Activated T-helper 1 cell treated with anti-CD3 and anti-CD28 coated beads, Interleukin-2, amount 50 U/mL, for 16 hours (primary cell): Measurements from ENCODE around the gene MAP4K3.
"Not testable (repeated sequence)": the region's sequence is repeated elsewhere in the genome, so short reads cannot be mapped to it uniquely, and the experiment has no call there.

Experiments used
- DNase-seq, 2 donors: peaks; one replicate each; pipeline ENCODE4 v3.0.0-alpha.2; 2020; ENCODE audit warnings: low read depth in 1 of 2, low spot score in 1 of 2

MAP4K3 gene

DNA sequence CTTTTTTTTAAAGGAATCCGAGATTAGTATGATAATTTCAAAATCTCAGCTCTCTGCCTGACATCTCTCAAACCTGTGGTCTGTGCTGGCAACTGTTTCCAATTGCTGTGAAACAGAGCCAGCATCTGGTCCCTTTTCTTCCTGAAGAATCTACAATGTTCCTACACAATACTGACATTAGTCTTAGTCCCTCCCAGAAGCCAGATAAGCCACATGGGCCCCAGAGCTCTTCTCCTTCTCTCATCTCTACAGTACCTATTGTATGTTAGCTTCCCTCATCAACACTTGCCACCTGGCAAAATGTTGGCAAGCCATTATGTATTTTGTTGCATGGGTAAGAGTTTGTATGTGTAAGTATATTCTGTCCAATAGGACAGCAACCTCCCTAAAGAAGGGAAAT is 130.5 kb downstream of the MAP4K3 start:
- DNase-seq = no peak

DNA sequence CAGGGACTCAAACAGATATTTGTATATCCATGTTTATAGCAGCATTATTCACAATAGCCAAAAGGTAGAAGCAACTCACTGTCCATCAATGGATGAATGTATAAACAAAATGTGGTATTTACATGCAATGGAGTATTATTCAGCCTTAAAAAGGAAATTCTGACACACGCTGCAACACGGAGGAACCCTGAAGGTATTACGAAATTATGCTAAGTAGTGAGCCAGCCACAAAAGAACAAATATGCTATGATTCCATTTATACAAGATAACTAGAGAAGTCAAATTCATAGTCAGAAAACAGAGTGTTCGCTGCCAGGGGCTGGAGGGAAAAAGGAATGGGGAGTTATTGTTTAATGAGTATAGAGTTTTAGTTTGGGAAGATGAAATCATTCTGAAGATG is 132.4 kb downstream of the MAP4K3 start:
- no peak for DNase-seq

DNA sequence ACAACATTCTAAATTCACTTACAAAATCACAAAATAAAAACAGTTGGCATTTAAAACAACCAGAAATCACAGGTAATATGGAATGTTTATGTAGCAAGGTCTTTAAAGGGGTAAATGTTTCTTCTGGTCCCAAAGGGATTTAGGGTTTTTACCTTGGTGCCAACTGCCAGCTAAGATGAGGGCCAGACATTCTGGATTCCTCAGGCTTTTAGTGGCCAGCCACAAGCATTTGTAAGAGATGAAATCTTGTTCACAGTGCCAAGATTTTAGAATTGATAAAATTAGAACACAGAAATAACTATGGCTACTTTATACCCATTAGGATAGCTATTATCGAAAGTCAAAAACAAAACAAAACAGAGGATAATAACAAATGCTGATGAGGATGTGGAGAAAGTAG is 132.9 kb downstream of the MAP4K3 start:
- no peak for DNase-seq

DNA sequence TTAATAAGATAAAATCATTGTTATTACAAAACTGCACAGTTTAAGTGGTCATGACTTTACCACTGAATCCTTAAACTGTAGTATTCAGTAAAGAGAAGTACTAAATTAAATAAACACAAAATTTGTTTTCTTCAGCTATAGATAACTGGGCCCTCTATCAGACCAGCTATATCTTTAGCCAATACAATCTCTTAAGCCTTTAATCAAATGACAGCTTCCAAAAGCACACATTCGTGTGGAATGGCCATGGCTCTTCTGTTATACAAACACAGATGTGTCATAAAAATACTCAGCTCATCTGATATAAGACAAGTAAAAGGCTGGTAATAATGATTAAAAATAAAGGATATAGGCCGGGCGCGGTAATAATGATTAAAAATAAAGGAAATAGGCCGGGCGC is 135.7 kb downstream of the MAP4K3 start:
- no peak for DNase-seq

DNA sequence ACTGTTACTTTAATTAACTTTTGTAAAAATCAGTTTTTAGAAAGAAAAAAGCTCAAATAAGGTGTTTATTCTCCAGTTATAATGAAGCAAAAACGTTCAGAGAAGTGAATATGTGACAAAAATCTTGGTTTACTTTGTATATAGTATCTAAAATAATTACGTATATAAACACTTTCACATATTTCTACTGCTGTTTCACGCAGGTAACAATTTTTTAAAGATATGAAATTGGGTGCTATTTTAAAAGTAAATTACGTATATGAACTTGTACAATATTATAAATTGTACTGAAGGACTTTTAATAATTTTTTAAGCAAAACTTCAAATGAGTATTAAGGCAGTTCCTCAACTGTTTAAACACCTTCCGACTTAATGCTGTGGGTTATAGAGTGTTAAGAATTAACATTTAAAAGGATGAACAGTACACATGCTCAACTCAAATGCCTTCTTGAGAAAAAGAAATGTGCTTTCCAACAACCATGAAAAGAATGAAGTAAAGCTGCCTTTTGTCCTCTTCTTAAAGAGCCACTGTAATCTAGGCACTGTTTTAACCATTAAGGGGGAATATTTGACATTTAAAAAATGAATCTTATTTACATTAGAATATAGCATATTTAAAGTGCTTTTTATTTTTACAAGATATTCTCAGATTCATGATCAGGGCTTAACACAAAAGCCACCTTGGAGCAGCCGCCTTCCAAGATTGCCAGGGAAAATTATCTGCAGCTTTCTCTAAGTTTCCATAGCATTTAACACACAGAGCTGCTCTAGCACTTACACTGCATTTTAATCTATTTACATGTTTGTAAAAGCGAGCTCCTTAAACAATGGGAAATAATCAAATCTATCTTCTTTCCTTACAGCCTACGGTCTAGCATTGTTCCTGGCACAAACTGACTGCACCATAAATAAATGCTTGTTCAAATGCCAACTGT is 136.8 kb downstream of the MAP4K3 start:
- DNase-seq = no peak

DNA sequence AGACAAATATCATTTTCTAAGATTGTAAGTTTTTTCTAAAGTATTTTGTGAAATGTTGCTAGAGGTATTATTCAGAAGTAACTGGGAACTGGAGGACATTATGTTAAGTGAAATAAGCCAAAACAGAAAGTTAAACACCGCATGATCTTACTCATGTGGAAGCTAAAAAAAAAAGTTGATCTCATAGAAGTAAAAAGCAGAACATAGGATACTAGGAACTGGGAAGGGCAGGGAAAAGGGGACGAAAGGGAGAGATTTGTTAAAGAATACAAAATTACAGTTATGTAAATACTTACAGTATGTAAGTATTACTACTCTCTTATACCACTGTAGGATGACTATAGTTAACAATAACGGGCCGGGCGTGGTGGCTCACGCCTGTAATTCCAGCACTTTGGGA is 146.7 kb downstream of the MAP4K3 start:
- DNase-seq = no peak

DNA sequence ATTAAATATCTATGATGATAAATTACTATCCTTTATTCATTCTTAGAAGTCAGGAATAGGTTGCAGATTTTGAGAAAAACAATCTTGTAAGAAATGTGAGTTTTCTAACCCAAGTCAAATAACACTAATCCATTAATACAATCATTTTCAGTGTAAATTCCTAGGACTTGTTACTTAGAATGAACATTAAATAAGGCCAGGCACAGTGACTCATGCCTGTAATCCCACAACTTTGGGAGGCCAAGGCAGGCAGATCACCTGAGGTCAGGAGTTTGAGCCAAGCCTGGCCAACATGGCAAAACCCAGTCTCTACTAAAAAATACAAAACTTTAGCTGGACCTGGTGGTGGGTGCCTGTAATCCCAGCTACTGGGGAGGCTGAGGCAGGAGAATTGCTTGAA is 147.5 kb downstream of the MAP4K3 start:
- DNase-seq = no peak

DNA sequence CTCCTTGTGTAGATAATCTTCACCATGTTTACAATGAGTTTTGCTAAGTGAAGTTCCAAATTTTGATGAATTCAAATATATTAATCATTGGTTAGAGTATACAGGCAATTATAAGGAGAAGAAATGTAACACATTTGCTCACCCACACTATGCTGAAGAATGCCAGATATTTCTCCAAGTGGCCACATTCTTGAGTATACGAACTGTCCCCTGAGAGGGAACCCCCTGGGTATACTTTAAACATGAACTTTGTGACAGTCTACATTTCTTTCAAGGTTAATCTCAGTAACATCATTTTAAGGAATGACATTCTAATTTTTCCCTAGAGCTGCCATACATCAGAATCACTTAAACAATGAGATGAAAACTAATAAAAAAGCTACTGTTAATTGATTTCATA is 153.5 kb downstream of the MAP4K3 start:
- no peak for DNase-seq

DNA sequence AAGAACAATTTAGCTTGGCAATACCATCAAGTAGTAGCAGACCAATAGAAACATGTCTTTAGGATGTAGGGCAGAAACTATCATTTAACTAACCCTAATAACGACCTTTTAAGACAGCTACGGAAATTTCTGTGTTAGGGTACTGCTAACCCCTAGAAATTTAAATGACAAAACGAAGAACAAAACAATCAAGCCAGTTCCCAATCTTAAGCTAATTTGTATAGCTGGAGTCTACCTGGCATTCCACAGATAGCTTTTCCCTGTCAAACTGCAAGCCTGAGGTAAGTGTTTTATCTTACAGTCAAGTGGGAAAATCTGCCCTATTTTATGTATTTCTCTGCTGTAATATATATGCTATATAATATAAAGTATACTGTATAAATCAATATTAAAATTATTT is 155.7 kb downstream of the MAP4K3 start:
- no peak for DNase-seq

DNA sequence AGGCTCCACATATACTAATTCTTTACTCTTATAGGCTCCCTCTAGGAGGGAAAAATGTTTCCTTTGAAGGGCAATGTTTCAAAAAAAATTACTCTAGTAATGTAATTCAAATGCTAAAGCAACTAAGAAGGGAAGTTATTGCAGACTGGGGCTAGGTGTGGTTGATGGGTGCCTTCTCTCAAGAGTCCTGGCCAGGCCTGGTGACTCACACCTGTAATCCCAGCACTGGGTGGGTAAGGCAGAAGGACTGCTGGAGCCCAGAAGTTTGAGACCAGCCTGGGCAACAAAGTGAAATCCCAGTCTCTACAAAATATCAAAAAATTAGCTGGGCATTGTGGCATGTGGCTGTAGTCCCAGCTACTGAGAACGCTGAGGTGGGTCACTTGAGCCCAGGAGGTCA is 162.1 kb downstream of the MAP4K3 start:
- no peak for DNase-seq

DNA sequence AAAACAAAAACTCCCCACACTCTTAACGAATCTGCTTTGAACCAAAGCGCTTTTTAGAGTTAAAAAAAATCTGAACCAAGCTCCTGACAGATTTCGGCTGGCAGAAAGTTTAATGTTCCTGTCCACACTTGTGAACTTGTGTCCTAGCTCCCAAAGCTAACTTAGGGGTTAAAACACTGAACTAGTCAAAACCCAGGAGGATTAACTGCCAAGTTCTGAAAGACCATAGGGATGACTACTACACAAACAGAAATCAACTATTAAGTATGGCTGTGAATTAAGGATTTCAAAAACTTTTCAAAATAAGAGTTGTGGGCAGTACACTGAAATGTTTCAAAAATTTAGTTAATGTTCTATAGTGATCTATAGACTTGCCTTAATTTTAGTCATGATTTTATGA is 167.1 kb downstream of the MAP4K3 start:
- DNase-seq = no peak

DNA sequence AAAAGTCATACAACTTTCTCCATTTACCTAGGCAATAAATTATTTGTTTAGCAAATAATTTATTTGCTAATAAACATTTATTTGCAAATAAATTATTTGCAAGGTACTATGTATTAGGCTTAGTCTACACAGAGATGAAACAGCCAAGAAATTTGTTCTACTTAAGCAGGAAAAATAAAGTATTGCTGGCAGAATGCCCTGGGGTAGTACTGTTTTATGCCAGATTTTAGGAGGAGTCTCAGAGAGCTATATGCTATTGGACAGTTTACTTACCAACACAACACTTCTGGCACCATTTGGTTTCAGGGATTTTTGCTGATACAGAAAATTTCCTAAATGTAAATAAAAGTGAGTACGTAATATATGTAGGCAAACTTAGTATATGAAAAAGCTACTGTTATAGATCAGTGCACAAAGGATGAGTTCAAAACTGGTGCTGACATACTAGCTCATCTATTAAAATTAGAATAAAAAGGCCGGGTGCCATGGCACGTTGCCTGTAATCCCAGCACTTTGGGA is 170.1 kb downstream of the MAP4K3 start:
- no peak for DNase-seq

DNA sequence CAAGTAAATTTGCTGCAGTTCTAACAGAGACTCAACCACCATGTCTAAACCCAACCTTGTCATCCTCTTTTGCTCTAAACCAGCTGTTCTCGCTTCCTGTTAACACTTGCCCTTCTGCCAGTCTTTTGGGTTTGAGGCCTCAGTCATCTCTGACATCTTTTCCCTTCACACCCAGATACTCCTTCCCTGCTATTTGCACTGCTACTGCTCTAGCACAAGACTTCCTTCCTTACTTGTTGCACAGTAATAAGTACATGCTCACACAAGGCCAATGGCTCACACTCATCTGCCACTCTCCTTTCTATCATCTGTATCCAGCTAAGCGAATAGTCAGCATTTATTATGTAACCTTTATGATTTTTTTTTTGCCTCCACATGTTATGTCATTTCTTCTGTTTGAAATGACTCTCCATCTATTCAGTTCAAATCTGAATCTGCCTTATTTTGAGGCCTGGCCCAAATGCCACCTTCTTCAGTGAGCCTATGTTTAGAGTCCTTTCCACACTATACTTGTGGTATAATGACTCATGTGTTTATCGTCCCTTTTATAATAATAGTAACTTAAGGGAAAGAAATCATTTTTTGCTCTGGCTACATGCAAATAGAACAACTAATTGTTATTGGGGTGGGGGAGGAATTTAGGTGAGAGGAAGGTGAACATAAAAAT is 170.8 kb downstream of the MAP4K3 start:
- DNase-seq = no peak

DNA sequence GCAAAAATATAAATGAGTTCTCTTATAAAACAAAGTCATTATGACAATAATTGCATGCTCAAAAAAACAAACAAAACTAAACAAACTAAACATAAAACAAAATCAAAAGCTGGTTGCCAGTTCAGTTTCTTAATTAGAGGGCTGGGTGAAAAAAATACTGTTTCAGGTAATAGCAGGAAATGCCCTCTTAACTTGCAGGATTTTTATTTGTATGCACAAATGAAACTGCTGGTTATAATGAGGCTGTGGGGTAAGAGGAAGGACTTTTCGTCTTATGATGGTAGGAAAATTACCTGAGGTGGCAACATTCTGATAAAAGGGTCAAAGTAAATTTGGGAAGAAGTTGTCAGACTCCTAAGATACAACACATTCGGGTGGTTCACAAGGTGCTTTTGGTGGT is 171.8 kb downstream of the MAP4K3 start:
- DNase-seq = no peak

DNA sequence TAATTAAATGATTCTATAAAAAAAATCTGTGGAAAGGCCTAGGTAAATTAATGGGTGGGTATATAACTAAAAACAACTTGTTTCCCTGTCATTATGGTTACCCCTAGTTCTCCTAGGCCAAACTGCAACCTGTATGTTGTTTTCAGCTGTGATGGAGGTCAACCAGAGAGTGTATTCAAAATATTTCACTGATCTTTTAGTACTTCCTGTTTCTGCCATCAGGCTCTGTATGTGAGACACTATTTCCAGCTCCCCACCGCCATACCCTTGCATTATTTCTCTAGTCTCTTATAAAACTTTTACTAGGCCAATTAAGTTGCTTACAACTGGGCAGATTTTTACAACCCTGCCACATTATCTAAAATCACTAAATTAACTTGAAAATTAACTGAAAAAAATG is 172.4 kb downstream of the MAP4K3 start:
- no peak for DNase-seq

DNA sequence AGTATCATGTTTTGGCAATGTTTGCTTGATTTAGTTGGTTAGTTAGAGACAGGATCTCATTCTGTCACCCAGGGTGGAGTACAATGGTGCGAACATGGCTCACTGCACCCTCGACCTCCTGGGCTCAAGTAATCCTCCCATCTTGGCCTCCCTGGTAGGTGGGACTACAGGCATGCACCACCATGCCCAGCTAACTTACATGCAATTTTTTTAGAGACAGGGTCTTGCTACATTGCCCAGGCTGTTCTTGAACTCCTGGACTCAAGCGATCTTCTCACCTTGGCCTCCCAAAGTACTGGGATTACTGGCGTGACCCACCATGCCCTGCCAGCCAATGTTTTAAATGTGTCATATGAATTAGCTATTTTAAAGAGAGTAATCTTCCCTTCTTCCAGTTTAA is 177.0 kb downstream of the MAP4K3 start:
- no peak for DNase-seq

DNA sequence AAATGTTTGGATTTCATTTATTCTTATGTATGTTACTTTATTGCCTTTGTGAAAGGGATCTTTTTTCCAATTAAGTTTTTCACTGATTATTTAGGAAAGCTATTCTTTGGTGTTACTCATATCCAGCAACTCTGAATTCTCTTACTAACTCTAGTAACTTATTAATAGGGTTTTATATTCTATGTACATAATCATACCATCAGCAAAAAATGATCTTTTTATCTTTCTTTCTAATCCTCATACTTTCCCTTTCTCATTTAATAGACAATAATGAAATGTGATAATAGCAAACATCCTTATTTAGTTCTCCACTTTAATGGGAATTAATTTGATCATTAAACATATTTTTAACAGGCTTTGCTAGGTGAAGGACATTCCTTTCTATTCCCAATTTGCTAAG is 181.0 kb downstream of the MAP4K3 start:
- no peak for DNase-seq

DNA sequence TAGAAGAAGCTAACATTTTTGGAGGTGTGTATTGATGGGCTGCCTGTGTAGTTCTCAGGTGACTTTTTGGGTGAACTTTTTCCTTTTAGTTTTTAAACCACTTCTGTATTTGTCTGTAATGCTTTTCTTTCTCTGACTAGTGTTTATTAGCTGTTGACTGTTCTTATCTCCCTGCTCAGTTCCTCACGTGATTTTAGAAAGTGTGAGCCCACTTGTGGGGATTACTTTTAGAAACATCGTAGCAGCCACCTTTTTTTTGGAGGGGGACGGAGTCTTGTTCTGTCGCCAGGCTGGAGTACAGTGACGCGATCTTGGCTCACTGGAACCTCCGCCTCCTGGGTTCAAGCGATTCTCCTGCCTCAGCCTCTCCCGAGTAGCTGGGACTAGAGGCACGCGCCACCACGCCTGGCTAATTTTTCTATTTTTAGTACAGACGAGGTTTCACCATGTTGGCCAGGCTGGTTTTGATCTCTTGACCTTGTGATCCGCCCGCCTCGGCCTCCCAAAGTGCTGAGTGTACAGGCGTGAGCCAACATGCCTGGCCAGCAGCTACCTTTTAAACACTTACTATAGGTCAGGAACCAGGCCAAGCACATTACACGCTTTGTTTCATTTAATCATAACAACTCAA is 184.1 kb downstream of the MAP4K3 start:
- no peak for DNase-seq

DNA sequence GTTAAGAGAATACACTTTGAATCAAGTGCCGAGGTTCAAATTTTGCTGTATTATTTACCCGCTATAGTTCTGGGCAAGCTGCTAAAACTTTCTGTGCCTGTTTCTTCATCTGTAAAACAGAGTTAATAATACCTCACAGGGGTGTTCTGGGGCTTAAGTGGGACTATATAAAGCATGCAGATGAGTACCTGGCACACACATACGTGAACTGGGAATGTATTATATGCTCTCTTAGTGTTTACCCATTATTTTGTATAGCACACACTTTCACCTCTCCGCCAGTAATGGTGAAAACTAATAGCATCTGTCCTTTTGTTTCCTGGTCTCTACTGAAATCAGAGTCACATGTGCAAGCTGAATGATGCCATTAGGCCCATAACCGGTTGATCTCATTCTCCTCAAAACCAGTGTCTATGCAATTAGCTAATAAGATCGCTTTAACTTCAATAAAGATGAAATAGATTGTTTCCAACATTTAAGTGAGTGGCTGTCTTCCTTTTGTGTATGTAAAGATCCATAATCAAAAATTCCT is 189.5 kb downstream of the MAP4K3 start:
- DNase-seq = no peak

DNA sequence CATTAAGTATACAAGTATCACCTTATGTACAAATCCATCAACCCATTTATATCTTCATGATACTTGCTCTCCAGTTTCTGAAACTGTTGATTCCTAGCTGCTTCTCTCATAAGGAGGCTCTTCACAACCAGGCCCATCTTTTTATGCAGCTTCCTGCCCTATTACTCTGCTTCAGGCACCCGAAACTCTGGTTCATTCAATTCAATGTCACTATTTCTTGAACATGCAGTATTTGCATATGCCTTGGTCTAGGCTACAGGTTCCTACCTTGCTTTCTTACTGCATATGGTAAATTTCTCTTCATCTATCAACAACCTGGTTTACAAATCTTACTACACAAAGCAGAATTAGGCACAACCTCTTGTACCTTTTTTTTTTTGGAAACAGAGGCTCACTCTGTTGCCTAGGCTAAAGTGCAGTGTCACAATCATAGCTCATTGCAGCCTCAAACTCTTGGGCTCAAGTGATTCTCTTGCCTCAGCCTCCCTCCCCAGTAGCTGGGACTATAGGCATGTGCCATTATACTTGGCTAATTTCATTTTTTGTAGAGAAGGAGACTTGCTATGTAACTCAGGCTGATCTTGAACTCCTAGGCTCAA is 190.6 kb downstream of the MAP4K3 start:
- DNase-seq = no peak

DNA sequence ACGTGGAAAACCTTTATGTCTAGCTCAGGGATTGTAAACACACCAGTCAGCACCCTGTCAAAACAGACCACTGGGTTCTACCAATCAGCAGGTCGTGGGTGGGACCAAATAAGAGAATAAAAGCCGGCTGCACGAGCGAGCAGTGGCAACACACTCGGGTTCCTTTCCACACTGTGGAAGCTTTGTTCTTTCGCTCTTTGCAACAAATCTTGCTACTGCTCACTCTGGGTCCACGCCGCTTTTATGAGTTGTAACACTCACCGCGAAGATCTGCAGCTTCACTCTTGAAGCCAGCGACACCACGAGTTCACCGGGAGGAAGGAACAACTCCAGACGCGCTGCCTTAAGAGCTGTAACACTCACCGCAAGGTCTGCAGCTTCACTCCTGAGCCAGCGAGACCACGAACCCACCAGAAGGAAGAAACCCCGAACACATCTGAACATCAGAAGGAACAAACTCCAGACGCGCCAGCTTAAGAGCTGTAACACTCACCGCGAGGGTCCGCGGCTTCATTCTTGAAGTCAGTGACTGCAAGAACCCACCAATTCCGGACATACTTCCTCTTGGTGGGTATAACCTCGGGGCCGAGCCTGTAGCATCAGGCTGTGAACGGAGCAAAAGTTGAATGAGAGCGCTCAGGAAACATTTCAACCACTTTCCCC is 192.0 kb downstream of the MAP4K3 start:
- not testable (repeated sequence) for DNase-seq
